Measurements from ENCODE around the gene CAMKV. TPM values are rescaled to one million over a fixed set of nuclear protein-coding genes. Genes with fewer than 3 reads are reported as not detected.
A peak's percentile ranks its signal among the peaks of the same experiment; 100 is the strongest.

Gene CAMKV
- total and polyA plus RNA-seq, 2 of the 4 experiments (the other 2 are of a cell fraction): not detected

- Histone ChIP-seq H2BK120ac (ENCODE audit: low read depth, low read length) (no peak overlapping the region), H4K91ac (ENCODE audit: insufficient read depth, low read depth, low read length) (no peak overlapping the region), H3K23ac (ENCODE audit: low read depth, low read length) (no peak overlapping the region), H4K20me1 (ENCODE audit: insufficient read depth, low read length) (no peaks in the 10 kb centered on the region), H3K79me1 (ENCODE audit: low read depth in 1 of 2, low read length in 2 of 2) (no peaks in the 10 kb centered on the region), H3K4me2 (ENCODE audit: low read depth, low read length) (no peak overlapping the region), H2BK5ac (ENCODE audit: low read depth, low read length, poor library complexity, severe bottlenecking) (no peak overlapping the region), H2BK15ac (ENCODE audit: low read depth, low read length) (no peak overlapping the region), H3K27me3 (ENCODE audit: control insufficient read depth, insufficient read depth, low read length) (no peaks in the 10 kb centered on the region), H3K4me1 (ENCODE audit: control insufficient read depth, insufficient read depth, low read length) (no peaks in the 10 kb centered on the region), H2AK5ac (ENCODE audit: low read depth, low read length) (no peak overlapping the region), H3K4me3 (ENCODE audit: insufficient read depth, low read depth, low read length) (no peak overlapping the region), H3K9me3 (ENCODE audit: control insufficient read depth, insufficient read depth, low read length) (no peaks in the 10 kb centered on the region), H2AFZ (replicated peaks; ENCODE audit: low read length, poor library complexity) (peak overlapping the region; percentile 5), H2BK20ac (ENCODE audit: low read depth, low read length) (no peak overlapping the region), H3K56ac (ENCODE audit: extremely low read depth, insufficient read depth, low read length) (no peak overlapping the region), H3K18ac (ENCODE audit: low read depth, low read length) (no peak overlapping the region), H4K5ac (ENCODE audit: low read depth, low read length) (no peak overlapping the region), H3K9me1 (ENCODE audit: insufficient read depth, low read length) (no peaks in the 10 kb centered on the region), H2AK9ac (replicated peaks; ENCODE audit: low read depth, low read length, poor library complexity) (no peak overlapping the region), H4K8ac (ENCODE audit: low read depth in 2 of 2, low read length in 2 of 2) (no peak overlapping the region), H3K4ac (ENCODE audit: low read depth, low read length) (no peak overlapping the region), H3K14ac (replicated peaks; ENCODE audit: low read depth, low read length) (no peak overlapping the region), H3K9ac (ENCODE audit: low read depth, low read length) (no peak overlapping the region), H3K36me3 (ENCODE audit: control insufficient read depth, insufficient read depth, low read length) (no peaks in the 10 kb centered on the region), H3K27ac (ENCODE audit: insufficient read depth, low read length) (no peak overlapping the region)
- intact Hi-C loops (cut with micrococcal nuclease): no loop called here
- ATAC-seq (ENCODE audit: low read depth): no peak
- no CpG with 5 or more reads among the region's 6 CpGs for WGBS, 2 experiments (ENCODE audit: extremely low coverage in 2 of 2, insufficient read length in 1 of 2)
- TF ChIP-seq FOS (IDR thresholded peaks at IDR 0.05; ENCODE audit: low read depth, low read length) (no peak), SMC3 (IDR thresholded peaks at IDR 0.05; ENCODE audit: low read depth, low read length) (no peak), ELK1 (IDR thresholded peaks at IDR 0.05; ENCODE audit: borderline replicate concordance, low read depth, low read length) (no peak), MAFK (IDR thresholded peaks at IDR 0.05; ENCODE audit: low read depth, low read length) (no peak), MXI1 (IDR thresholded peaks at IDR 0.05; ENCODE audit: borderline replicate concordance, low read depth, low read length) (no peak), RFX5 (IDR thresholded peaks at IDR 0.05; ENCODE audit: low read depth, low read length) (no peak), CEBPB (IDR thresholded peaks at IDR 0.05; ENCODE audit: low read depth, low read length) (no peak), BHLHE40 (IDR thresholded peaks at IDR 0.05; ENCODE audit: low read depth, low read length) (no peak), RAD21 (IDR thresholded peaks at IDR 0.05; ENCODE audit: low read length) (no peak), POLR2A (IDR thresholded peaks at IDR 0.05; ENCODE audit: low read depth, low read length) (no peak), CHD1 (IDR thresholded peaks at IDR 0.05; ENCODE audit: low read depth, low read length) (no peak), MAZ (IDR thresholded peaks at IDR 0.05; ENCODE audit: borderline replicate concordance, low read depth, low read length) (no peak), RCOR1 (IDR thresholded peaks at IDR 0.05; ENCODE audit: insufficient replicate concordance, low read length) (no peak)
- TF ChIP-seq, protein P1, sequence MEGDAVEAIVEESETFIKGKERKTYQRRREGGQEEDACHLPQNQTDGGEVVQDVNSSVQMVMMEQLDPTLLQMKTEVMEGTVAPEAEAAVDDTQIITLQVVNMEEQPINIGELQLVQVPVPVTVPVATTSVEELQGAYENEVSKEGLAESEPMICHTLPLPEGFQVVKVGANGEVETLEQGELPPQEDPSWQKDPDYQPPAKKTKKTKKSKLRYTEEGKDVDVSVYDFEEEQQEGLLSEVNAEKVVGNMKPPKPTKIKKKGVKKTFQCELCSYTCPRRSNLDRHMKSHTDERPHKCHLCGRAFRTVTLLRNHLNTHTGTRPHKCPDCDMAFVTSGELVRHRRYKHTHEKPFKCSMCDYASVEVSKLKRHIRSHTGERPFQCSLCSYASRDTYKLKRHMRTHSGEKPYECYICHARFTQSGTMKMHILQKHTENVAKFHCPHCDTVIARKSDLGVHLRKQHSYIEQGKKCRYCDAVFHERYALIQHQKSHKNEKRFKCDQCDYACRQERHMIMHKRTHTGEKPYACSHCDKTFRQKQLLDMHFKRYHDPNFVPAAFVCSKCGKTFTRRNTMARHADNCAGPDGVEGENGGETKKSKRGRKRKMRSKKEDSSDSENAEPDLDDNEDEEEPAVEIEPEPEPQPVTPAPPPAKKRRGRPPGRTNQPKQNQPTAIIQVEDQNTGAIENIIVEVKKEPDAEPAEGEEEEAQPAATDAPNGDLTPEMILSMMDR (conservative IDR thresholded peaks at IDR 0.05; ENCODE audit: low read depth, low read length): no peak
- TF ChIP-seq, protein P2, sequence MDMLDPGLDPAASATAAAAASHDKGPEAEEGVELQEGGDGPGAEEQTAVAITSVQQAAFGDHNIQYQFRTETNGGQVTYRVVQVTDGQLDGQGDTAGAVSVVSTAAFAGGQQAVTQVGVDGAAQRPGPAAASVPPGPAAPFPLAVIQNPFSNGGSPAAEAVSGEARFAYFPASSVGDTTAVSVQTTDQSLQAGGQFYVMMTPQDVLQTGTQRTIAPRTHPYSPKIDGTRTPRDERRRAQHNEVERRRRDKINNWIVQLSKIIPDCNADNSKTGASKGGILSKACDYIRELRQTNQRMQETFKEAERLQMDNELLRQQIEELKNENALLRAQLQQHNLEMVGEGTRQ (IDR thresholded peaks at IDR 0.05; ENCODE audit: low read depth, low read length): no peak
- CTCF ChIA-PET: interaction anchor here (0.9 to 1.9 kb wide), 2 partner anchors 13 to 22 kb away, joined by 4 to 5 read pairs; no protein-coding TSS in a partner anchor
- POLR2A ChIA-PET (ENCODE audit: unreplicated experiment): no interaction called here
- BruUV-seq (replicated peaks): no TSS peak
- in situ Hi-C loops (cut with MboI; ENCODE audit: low sequenced_read_pairs): no loop called here
- no peak for DNase-seq
- dilution Hi-C loops (cut with HindIII; ENCODE audit: low sequenced_read_pairs, unreplicated experiment): no loop called here
Observed at GRCh38 chr3:49826016-49826415, 43.7 kb downstream of the CAMKV start.
